GM20000 (cell line): ENCODE results near the gene DGCR6L.
"Not testable (repeated sequence)": the region's sequence is repeated elsewhere in the genome, so short reads cannot be mapped to it uniquely, and the experiment has no call there.

ENCODE experiments used
- DNase-seq: peaks from one replicate; pipeline ENCODE4 v3.0.0; 2012; ENCODE audit warnings: low spot score
- TF ChIP-seq, protein P1 (sequence below): IDR thresholded peaks from 2 replicates; pipeline ENCODE4 v1.5.1; 2012; ENCODE audit warnings: mild to moderate bottlenecking, control low read depth; ENCODE audit errors: extremely low read depth, missing control alignments

Gene DGCR6L

DNA sequence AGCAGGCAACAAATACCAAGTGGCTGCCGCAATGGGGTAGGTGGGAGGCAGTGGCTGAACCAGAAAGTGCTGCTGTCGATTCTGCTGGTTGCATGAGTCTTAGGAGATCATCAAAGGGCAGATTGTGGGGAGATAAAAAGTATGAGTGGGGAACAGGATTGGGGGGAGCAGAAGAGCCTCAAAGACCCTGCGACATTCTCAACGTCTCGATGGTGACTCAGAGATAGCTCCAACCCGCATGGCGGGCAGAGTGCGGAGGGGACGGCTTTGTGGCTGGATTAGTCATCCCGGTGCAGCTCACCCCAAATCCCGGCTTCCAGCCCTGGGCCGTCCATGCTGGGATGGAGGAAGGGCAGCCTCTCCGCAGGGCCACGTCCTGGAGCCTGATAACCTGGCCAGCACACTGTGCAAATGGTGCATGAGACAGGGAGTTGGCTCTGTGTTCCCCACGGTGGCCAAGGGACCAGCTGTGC lies 40.2 kb downstream of the DGCR6L start:
- TF ChIP-seq, protein P1, sequence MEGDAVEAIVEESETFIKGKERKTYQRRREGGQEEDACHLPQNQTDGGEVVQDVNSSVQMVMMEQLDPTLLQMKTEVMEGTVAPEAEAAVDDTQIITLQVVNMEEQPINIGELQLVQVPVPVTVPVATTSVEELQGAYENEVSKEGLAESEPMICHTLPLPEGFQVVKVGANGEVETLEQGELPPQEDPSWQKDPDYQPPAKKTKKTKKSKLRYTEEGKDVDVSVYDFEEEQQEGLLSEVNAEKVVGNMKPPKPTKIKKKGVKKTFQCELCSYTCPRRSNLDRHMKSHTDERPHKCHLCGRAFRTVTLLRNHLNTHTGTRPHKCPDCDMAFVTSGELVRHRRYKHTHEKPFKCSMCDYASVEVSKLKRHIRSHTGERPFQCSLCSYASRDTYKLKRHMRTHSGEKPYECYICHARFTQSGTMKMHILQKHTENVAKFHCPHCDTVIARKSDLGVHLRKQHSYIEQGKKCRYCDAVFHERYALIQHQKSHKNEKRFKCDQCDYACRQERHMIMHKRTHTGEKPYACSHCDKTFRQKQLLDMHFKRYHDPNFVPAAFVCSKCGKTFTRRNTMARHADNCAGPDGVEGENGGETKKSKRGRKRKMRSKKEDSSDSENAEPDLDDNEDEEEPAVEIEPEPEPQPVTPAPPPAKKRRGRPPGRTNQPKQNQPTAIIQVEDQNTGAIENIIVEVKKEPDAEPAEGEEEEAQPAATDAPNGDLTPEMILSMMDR = no peak
- DNase-seq = no peak

DNA sequence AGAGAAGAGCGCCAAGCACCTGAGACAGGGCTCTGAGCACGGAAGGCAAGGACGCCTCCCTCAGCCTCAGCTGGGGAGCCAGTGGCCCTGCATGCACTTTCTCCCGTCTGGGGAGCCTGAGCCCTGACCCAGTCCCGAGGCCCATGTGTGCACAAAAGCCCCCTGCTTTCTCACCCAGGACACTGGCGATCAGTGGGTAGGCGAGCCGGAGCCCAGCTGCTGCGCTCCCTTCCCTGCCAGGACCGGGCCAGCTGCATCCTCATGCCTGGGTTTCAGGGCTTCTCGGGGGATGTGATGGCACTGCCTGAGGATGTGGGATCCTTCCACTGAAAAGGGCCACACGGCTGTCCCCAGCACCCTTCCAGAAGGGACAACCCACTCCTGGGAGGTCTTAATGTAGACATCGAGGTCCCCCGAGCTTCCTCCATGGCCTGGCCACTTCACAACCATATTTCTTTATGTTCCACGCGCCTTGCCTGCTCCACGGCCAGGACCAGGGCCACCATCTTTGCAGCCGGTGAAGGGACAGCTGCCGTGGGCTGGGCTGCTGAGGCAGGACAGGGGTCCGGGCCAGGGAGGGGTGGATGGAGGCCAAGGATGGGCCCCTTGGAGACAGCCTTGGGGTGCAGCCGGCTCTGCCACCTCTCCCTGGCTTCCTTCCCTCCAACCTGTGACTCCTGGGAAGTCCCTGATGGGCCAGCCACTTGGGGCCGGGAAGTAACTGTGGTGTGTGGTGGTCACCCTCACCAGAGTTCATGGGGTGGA lies 41.0 kb downstream of the DGCR6L start:
- DNase-seq = not testable (repeated sequence)

DNA sequence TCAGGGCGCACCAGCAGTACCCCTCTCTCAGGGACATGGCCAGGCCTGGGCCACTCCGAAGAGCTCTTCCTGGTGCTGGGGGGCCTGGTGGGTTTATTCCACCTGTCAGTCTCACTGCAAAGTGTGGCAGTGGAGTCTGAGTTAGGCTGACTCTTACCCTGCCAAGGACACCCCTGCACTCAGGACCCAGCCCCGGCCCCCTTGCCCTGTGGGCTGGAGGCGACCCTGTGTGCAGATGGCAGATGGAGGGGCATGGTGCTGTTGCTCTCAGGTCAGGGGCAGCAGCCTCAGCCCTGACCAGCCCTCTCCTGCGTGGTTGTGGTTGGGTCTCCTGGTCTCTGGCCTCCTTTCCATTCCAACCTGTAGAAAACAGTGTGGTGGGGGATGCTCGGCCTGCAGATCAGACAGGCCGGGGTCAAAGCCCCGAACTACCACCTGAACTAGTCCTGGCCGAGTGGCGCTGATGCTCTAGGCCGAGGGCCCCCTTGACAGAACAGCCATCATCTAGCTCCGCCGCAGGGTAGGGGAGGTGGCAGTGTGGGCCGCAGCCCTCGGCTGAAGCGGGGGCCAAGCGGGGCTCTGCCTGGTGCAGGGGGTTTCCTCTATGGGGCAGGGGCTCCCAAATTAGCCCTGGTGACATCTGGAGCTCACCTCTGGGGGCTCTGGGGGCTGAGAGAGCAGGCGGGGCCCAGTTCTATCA lies 41.8 kb downstream of the DGCR6L start:
- not testable (repeated sequence) for DNase-seq

DNA sequence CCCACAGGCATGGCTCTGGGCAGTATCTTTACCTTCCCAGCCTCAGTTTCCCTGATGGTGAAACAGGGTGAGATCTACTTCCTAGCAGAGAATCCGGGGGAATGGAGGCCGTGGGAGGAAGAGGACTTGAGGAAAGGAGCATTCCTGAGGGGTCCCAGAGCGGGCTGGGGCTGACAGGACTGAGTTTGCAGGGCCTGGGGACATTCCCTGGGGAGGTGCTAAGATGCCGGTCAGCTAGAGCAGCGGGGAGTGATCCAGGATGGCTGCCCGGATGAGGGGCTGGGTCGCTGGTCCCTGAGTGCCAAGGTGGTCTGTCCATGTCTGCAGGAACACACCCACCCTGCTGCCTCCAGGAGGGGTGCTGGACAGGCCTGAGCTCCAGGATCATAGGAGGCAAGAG lies 43.4 kb downstream of the DGCR6L start:
- DNase-seq = no peak
- TF ChIP-seq, protein P1 = no peak

DNA sequence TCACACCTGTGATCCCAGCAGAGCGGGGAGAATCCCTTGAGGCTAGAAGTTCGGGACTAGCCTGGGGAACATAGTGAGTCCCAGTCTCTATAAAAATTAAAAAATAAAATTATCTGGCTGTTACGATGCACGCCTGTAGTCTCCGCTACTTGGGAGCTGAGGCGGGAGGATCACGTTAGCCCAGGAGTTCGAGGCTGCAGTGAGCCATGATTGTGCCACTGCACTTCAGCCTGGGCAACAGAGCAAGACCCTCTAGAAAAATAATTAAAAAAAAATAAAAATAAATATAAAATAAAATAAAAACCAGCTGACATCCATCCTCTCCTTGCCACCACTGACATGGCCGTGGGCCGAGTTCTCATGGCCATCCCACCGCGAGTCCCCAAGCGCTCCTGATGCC lies 44.0 kb downstream of the DGCR6L start:
- DNase-seq = no peak
- TF ChIP-seq, protein P1 = no peak

GRCh38 chr22:20275325-20275724 lies 44.5 kb downstream of the DGCR6L start:
- not testable (repeated sequence) for DNase-seq

DNA sequence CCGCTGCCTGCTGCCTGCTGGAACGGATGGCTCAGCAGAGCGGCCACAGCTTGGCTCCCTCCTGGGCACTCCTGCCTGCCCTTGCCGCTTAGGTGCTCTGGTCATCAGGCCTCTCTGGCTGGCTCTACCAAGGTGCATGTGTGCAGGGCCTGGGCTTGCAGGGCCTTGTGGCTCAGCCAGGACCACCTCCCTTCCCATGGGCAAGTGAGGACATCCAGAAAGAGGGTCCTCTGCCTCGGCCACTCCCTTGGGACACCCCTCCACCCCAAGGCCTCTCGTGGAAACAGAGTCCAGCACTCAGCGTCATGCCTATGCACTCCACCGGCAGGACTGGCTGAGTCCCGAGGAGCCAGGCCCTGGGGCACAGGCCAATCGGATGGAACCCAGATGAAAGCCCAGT lies 45.5 kb downstream of the DGCR6L start:
- DNase-seq = not testable (repeated sequence)

DNA sequence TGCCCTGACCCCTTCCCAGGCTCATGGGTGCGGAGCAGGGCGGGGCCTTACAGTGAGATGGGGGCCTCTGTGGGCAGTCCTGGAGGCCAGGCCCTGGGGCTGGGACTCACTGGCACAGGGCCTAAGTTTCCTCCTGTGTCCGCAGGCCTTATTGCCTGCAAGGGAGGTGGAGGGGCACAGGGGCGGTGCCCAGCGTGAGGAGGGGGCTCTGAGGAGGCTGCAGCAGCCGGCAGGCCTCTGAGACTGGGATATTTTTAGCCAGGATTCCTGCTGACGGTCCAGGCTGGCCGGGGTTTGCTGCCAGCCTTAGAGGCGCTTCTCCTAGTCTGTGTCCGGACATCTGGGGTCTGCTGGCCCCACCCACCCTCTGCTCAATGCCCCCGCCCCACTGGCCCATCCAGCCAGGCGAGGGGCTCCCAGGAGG lies 46.1 kb downstream of the DGCR6L start:
- TF ChIP-seq, protein P1 = no peak
- no peak for DNase-seq

DNA sequence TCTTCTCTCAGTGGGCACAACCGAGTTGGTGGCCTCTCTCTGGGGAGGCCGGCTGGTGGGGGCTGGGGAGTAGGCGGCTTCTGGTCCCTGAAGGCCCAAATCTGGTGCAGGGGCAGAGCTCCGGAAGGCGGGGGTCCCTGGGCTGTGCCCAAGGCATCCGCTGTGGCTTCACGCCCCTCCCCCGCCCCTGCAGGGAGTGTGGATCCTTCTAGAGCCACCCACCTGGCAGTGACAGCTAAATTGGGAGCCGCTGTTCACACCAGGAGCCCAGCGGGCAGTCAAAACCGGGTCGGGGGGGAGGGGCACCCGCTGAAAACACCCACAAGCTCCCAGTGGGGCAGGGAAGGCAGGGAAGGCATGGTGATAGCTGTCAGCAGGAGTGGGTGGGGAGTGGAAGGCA lies 47.2 kb downstream of the DGCR6L start:
- DNase-seq = no peak
- TF ChIP-seq, protein P1 = no peak
